CD4-positive, alpha-beta T cell treated with Interleukin-1 beta for 1 hour (primary cell): Measurements from ENCODE around the gene NOD1.
"Not testable (repeated sequence)": the region's sequence is repeated elsewhere in the genome, so short reads cannot be mapped to it uniquely, and the experiment has no call there.

ENCODE experiments used
- DNase-seq, 2 donors: peaks; one replicate each; pipeline ENCODE4 v3.0.0-alpha.2; 2020 to 2022

Gene NOD1

DNA sequence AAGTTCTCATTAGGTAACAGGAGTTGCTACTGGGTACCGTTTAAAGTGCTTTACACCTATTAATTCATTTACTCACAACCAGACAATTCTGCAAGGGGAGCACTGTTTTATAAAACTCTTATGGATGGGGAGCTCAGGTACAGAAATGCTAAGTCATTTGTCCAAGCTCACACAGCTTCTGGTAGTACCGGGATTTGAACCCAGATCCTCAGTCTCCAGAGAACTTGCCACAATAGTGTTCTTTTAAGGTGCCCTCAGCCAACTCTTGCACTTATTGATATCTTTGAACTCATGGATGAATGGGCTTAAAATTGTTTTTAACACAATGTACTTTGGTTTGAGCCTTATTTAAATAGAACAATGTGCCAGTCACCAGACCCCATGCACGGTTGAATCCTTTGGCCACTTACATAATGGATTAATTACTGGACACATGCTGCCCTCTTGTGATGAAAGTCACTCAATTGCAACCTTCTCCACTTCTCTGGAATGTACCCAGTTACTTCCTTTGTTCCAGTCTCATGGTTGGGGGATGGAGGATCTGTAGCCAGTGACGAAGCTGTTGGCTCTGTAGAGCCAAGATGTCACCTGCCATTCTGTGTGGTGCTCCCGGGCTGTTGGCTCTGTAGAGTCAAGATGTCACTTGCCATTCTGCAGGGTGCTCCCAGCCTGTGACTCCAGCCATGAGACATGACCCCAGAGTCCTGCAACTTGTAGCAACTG is 65.6 kb downstream of the NOD1 start:
- DNase-seq = peak in 1 of 2 donors; percentile 38

DNA sequence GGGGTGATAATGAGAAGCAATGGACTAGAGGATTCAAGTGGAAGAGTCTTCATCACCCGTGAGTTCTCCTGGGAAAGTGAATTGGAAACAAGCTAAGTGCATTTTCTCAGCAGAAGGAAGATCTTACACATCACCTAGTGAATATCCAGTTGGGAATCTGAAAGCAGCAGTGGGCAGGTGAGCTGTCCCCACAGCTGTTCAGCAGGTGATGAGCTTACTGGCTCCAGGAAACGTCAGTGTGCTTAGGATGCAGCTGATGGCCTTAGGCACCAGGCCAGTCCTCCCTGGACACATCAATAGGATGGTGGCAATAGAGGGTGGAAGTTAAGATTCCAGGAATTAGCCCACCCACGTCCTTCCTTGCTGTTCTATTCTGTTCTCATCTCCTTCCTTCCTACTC is 66.7 kb downstream of the NOD1 start:
- no peak for DNase-seq

DNA sequence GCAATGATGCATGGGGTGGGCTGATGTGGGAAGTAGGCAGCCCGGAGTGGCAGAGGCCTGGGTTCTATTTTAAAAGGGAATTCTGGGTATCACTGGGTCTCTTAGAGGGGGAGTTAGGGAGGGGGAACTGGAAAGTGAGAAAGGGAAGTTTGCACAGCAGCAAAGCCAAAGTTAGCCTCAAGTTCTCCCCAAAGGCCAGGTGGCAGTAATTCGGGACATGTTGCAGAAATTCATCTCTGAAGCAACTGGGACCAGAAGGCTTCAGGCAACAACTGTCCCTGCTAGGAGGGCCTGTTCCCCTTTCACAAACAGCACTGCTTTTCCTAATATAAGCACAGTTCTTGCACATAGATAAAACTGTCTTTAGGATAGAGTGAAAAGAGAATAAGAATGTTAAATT is 67.4 kb downstream of the NOD1 start:
- DNase-seq = no peak

GRCh38 chr7:30406664-30407425 is 71.7 kb downstream of the NOD1 start:
- DNase-seq = no peak

- DNase-seq = no peak
These were observed 73.4 kb downstream of the NOD1 start for GRCh38 chr7:30405179-30405578.

DNA sequence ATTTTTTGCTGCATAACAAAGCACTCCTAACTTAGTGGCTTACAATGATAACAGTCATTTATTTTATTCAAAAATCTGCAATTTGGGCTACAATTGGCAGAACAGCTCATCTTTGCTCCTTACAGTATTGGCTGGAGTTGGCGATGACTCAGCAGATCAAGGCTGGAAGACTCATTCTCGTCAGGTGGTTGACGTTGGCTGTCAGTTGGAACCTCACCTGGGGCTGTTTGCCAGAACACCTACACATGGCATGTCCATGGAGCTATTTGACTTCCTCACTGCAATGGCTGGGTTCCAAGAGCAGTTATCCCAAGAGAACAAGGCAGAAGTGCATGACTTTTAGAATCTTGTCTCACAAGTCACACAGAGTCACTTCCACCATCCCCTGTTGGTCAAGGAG is 75.1 kb downstream of the NOD1 start:
- DNase-seq = no peak

DNA sequence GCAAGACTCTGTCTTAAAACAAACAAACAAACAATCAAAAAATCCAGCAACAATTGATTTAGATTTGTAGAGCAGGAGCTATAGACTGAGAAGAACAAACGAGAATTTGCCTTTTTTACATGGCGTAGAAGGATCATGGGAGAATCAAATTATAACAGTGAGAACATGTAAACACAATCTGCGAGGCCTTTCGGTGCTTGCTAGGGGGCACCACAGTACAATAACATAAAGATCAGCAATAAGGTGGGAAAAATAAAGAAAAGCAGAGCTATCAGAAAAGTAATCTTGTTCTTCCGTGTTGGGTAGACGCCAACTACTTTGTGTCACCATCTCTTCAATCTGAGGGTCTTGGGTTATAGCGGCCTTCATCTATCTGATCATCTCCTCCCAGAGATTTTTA is 82.2 kb downstream of the NOD1 start:
- DNase-seq = no peak

- no peak for DNase-seq
These were observed 82.9 kb downstream of the NOD1 start for GRCh38 chr7:30395676-30396075.

- DNase-seq = no peak
These were observed 86.8 kb downstream of the NOD1 start for GRCh38 chr7:30391806-30392205.

DNA sequence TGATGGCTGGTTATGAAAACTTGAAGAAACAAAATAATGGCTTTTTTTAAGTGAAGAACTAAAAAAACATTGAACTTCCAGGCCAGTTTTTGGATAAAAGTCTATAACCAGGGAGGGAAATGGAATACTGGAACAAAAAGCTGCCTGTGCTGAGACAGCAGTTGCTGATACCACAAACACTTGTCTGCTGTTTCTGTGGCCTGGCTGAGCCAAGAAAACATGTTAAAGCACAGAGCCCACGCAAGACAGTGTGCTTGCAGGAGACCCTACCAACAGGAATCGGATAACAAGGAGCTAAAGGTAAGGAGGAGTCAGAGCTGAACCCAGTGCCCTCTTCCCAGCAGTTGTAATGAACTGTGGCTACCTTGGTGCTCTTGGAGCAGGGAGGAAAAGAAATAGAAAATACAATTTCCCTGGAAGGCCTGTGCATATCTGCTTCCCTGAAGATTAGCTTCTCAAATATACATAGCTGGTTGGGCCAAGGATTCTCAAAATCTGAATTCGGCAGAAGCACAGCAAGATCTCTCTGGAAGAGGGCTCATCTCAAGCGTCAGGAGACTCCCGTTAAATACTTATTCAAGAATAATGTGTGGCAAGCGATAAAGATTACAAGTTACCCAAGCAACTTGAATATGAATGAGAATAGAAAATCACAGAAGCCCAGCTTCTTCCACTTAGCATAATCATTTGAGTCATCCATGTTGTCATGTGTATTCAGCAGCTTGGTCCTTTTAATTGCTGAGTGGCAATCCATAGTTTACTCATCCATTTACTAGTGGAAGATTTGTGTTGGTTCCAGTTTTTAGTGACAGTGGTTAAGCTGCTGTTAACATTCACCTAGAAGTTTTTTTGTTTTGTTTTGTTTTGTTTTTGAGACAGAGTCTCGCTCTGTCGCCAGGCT is 87.6 kb downstream of the NOD1 start:
- DNase-seq = no peak

DNA sequence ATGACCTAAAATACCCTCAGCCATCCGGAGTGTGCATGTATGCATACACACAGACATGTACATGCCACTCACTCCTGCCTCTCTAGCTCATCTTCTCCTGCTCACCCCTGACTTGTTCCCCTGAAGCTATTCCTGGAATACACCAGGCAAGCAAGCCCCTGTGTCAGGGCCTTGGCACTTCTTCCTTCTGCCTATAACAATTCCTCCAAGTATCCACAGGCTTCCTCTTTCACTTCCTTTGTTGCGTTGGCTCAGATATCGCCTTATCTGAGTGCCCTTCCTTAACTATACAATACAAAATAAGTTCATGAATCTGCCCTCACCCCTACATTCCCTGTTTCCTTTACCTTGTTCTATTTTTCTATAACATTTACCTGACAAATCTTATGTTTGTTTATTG is 88.8 kb downstream of the NOD1 start:
- no peak for DNase-seq

GRCh38 chr7:30382607-30383006 is 96.0 kb downstream of the NOD1 start:
- DNase-seq = no peak

- not testable (repeated sequence) for DNase-seq
These were observed 97.8 kb downstream of the NOD1 start for GRCh38 chr7:30380824-30381223.

DNA sequence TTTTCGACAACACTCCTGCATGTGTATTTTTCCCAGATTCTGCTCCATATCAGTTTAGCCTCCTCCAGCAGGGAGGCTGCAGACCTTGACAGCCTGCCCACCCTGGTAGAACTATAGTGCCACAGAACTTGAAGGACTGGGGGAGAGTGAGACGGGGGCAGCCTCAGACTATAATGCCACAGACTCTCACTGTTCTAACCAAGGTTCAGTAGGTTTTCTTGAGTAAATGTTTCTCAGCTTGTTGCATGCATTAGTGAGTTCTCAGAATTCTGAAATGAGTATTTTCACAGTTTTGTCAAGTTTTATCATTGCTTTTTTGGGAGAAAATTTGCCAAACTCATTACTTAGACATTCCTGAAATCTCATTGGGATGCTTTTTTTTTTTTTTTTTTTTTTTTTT is 98.3 kb downstream of the NOD1 start:
- DNase-seq = no peak

GRCh38 chr7:30379741-30380140 is 98.8 kb downstream of the NOD1 start:
- DNase-seq = no peak

DNA sequence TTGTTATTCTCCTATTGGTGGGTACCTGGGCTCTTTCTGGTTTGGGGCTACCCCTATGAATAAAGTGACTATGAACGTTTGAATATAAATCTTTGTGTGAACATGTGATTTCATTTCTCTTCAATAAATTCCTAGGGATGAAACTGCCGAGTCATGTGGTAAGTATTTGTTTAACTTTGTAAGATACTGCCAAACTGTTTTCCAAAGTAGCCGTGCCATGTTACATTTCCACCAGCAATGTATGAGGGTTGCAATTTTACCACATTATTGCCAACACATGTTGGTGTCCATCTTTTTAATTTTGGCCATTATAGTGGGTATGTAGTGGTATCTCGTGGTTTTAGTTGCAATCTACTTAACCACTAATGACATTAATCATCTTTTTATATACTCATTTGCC is 99.5 kb downstream of the NOD1 start:
- DNase-seq = no peak

DNA sequence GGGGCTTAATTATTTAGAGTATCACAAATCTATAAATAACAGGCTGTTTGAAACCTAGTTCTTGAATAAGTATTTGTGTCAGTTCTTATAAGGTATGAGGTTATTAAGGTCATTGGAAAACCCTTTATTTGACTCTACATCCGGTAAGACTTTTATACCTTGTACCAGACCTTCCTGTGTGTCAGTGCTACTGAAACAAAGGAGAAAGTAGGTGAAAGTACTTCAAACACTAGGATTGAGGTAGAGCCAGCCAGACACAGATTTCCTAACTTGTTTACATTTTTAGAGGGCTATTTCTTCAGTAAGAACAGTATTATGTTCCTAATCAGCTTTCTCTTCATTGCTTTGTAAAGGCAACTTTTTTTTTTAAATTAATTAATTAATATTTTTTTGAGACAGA is 100.3 kb downstream of the NOD1 start:
- DNase-seq = no peak
